HepG2 (cell line): ENCODE data around the gene HPS1. TPM values are rescaled to one million over a fixed set of nuclear protein-coding genes. Genes with fewer than 3 reads are reported as not detected.

Source experiments
- ATAC-seq: fragments of 200-7000 bp; cut with Tn5 transposase; 3 replicates; pipeline ENCODE4 v1.9.1; 2020; ENCODE audit warnings: mild to moderate bottlenecking, moderate library complexity
- BruUV-seq: library from RNA; stranded (reverse); fragments of 400-500 nt; replicated peaks from 2 replicates; lab custom pipeline; 2021; lab: Mats Ljungman, UMichigan
- CTCF ChIA-PET: fragments of 300-600 bp; formaldehyde crosslinking; extraction: SDS; loops from one replicate; lab custom pipeline; 2021; ENCODE audit warnings: low total read pairs, inconsistent platforms, low intra/inter-chr PET ratio; lab: Yijun Ruan, JAX
- POLR2A ChIA-PET: fragments of 350-600 bp; sonication (Branson Sonifier 250); formaldehyde crosslinking; loops from one replicate; lab custom pipeline; 2020; ENCODE audit warnings: antibody characterized with exemption, inconsistent platforms; lab: Yijun Ruan, JAX
- DNase-seq: peaks from one replicate; pipeline ENCODE4 v3.0.0-alpha.2; 2015; ENCODE audit warnings: low spot score
- FAIRE-seq: peaks from 3 replicates; lab custom pipeline; 2011; peaks lifted over from hg19 to GRCh38; lab: Jason Lieb, UNC
- H2AFZ ChIP-seq: one replicate; pipeline ENCODE4 v1.6.1; 2011; ENCODE audit warnings: low read length, inconsistent platforms
- H3K27ac ChIP-seq: fragments of 300-600 bp; 3 replicates; pipeline ENCODE4 v1.8.0; 2011; ENCODE audit warnings: mixed run types, mild to moderate bottlenecking, mixed read lengths, low read length, inconsistent platforms; ENCODE audit not compliant: insufficient read depth; ENCODE audit errors: extremely low read length
- H3K27me3 ChIP-seq, 2 experiments: fragments of 200-600 bp in 1 of 2; 2 replicates in 1 of 2; 3 replicates in 1 of 2; pipeline versions ENCODE4 v1.6.0 to v1.8.0; 2011; ENCODE audit warnings: low read length in 2 of 2, mild to moderate bottlenecking in 2 of 2, moderate library complexity in 2 of 2, inconsistent platforms in 1 of 2; ENCODE audit not compliant: insufficient read depth in 2 of 2, control insufficient read depth in 1 of 2
- H3K36me3 ChIP-seq, 2 experiments: fragments of 200-600 bp in 1 of 2; replicated peaks in 1 of 2; 2 replicates in 1 of 2; 3 replicates in 1 of 2; pipeline versions ENCODE4 v1.5.1 to v1.8.0; 2011; ENCODE audit warnings: low read length in 2 of 2, inconsistent platforms in 1 of 2; ENCODE audit not compliant: insufficient read depth in 2 of 2, control insufficient read depth in 1 of 2
- H3K4me1 ChIP-seq: 2 replicates; pipeline ENCODE4 v1.5.1; 2012; ENCODE audit warnings: low read length, inconsistent platforms; ENCODE audit not compliant: insufficient read depth
- H3K4me2 ChIP-seq: 2 replicates; pipeline ENCODE4 v1.6.0; 2011; ENCODE audit warnings: low read depth, low read length, inconsistent platforms
- H3K4me3 ChIP-seq, 3 experiments: fragments of 200-600 bp in 1 of 3; sonication (generic), shearing (Covaris generic) in 1 of 3; replicated peaks in 1 of 3; 2 replicates each; pipeline ENCODE4 v1.5.1; 2011 to 2016; ENCODE audit warnings: low read length in 3 of 3, inconsistent platforms in 2 of 3, low read depth in 2 of 3, mild to moderate bottlenecking in 2 of 3, control low read depth in 1 of 3, mixed read lengths in 1 of 3; ENCODE audit not compliant: insufficient read depth in 1 of 3
- H3K79me2 ChIP-seq: one replicate; pipeline ENCODE4 v1.6.1; 2011; ENCODE audit warnings: low read length, inconsistent platforms; ENCODE audit not compliant: insufficient read depth
- H3K9ac ChIP-seq: 2 replicates; pipeline ENCODE4 v1.6.0; 2011; ENCODE audit warnings: mild to moderate bottlenecking, low read depth, low read length, inconsistent platforms; ENCODE audit not compliant: insufficient read depth
- H3K9me3 ChIP-seq: 2 replicates; pipeline ENCODE4 v1.5.1; 2012; ENCODE audit warnings: mild to moderate bottlenecking, low read length
- H4K20me1 ChIP-seq: 2 replicates; pipeline ENCODE4 v1.6.0; 2011; ENCODE audit warnings: inconsistent platforms, mild to moderate bottlenecking, low read length, moderate library complexity; ENCODE audit not compliant: insufficient read depth
- ETV6 ChIP-seq: sonication (generic); formaldehyde crosslinking; conservative IDR thresholded peaks from 2 replicates; pipeline ENCODE4 v1.4.0; 2020; ENCODE audit warnings: missing genetic modification reagents
- MLLT10 ChIP-seq: sonication (generic); formaldehyde crosslinking; IDR thresholded peaks from 2 replicates; pipeline ENCODE4 v1.4.0; 2020; ENCODE audit warnings: missing genetic modification reagents
- NFKBIZ ChIP-seq: IDR thresholded peaks from 2 replicates; pipeline ENCODE4 v1.6.1; 2018; ENCODE audit warnings: missing genetic modification reagents, missing compliant biosample characterization
- ZFP37 ChIP-seq: sonication (generic); formaldehyde crosslinking; IDR thresholded peaks from 2 replicates; pipeline ENCODE4 v1.4.0; 2020; ENCODE audit warnings: missing genetic modification reagents, borderline replicate concordance
- ZKSCAN8 ChIP-seq: IDR thresholded peaks from 2 replicates; pipeline ENCODE4 v1.6.1; 2016; ENCODE audit warnings: borderline replicate concordance, missing genetic modification reagents, missing compliant biosample characterization
- ZNF557 ChIP-seq: sonication (generic); formaldehyde crosslinking; IDR thresholded peaks from 2 replicates; pipeline ENCODE4 v1.4.0; 2020; ENCODE audit warnings: missing genetic modification reagents
- WGBS: methylation state at CpG from one replicate; pipeline ENCODE4 v1.1.6; 2017; ENCODE audit warnings: low lambda C conversion rate; 5-methylcytosine and 5-hydroxymethylcytosine counted together
- in situ Hi-C: cut with HindIII; loops from 2 replicates; pipeline ENCODE4 v1.10.0; 2017; ENCODE audit warnings: low pct_unique_long_range_greater_than_20kb; ENCODE audit not compliant: extremely low pct_ligation_motif_present
- intact Hi-C: fragments of 100-400 bp; cut with micrococcal nuclease; formaldehyde crosslinking; loops from one replicate; pipeline ENCODE4 v1.10.0; 2022; ENCODE audit not compliant: unreplicated experiment
- polyA plus RNA-seq, 8 experiments: library from polyadenylated mRNA; depleted of rRNA in 3 of 8; stranded (reverse) in 7 of 8; unstranded in 1 of 8; fragments of >200 nt; fragmentation: Illumina TruSeq in 4 of 8; extraction: Trizol in 4 of 8; gene quantifications; 2 replicates each; pipeline versions ENCODE4 v1.2.1 to v1.2.3, GENCODE V29; 2011 to 2016; ENCODE audit warnings: low read depth in 4 of 8, missing spikeins in 1 of 8, mixed read lengths in 1 of 8; ENCODE audit not compliant: insufficient read depth in 1 of 8
- total RNA-seq, 5 experiments: library from RNA; depleted of rRNA; stranded (reverse); fragments of >200 nt; fragmentation: Illumina TruSeq; extraction: Trizol; gene quantifications; 2 replicates each; pipeline ENCODE4 v1.2.3, GENCODE V29; 2016; ENCODE audit warnings: low read depth in 1 of 5
- TF ChIP-seq, protein P1 (sequence below): sonication (generic); formaldehyde crosslinking; IDR thresholded peaks from 2 replicates; pipeline ENCODE4 v1.4.0; 2020; ENCODE audit warnings: missing genetic modification reagents
- TF ChIP-seq, protein P2 (sequence below): sonication (generic); formaldehyde crosslinking; IDR thresholded peaks from 2 replicates; pipeline ENCODE4 v1.8.0; 2022; ENCODE audit warnings: mild to moderate bottlenecking, missing genetic modification reagents; ENCODE audit not compliant: insufficient replicate concordance

The HPS1 gene
- total and polyA plus RNA-seq, 2 of the 13 experiments (the other 11 are each of a cell fraction or from before 2014, with no cell fraction given), result 24.6 to 25.8 TPM

DNA sequence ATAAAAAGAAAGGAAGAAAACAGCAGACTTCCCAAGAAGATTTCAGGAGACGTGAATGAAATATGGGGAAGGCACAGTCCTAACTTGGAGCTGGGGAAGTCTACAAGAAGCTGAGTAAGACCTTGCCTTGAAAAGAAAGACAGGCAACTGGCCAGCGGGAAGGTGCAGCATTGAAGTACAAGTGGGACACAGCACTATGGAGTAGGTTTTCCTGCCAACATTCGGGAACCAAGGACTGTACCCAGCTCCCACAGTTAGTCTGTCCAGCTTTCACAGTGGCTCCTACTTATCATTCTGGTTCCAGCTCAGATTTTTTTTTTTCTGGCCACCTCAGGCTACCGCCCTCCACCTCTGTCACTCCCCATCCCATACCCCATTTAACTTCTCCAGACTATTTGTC is 10.0 kb downstream of the HPS1 start:
- TF ChIP-seq ZNF557 (CRISPR knock-in tag) (no peak), MLLT10 (CRISPR knock-in tag) (no peak), ETV6 (CRISPR knock-in tag) (no peak), NFKBIZ (no peak), ZKSCAN8 (CRISPR knock-in tag) (no peak), ZFP37 (CRISPR knock-in tag) (no peak)
- TF ChIP-seq, protein P1, sequence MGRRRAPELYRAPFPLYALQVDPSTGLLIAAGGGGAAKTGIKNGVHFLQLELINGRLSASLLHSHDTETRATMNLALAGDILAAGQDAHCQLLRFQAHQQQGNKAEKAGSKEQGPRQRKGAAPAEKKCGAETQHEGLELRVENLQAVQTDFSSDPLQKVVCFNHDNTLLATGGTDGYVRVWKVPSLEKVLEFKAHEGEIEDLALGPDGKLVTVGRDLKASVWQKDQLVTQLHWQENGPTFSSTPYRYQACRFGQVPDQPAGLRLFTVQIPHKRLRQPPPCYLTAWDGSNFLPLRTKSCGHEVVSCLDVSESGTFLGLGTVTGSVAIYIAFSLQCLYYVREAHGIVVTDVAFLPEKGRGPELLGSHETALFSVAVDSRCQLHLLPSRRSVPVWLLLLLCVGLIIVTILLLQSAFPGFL (CRISPR knock-in tag), result no peak
- TF ChIP-seq, protein P2, sequence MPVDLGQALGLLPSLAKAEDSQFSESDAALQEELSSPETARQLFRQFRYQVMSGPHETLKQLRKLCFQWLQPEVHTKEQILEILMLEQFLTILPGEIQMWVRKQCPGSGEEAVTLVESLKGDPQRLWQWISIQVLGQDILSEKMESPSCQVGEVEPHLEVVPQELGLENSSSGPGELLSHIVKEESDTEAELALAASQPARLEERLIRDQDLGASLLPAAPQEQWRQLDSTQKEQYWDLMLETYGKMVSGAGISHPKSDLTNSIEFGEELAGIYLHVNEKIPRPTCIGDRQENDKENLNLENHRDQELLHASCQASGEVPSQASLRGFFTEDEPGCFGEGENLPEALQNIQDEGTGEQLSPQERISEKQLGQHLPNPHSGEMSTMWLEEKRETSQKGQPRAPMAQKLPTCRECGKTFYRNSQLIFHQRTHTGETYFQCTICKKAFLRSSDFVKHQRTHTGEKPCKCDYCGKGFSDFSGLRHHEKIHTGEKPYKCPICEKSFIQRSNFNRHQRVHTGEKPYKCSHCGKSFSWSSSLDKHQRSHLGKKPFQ (CRISPR knock-in tag), result no peak
- H3K4me2 ChIP-seq, result no peak overlapping the region
- H3K4me3 ChIP-seq, result no peak overlapping the region
- H3K4me1 ChIP-seq, result no peaks in the 10 kb centered on the region
- ChIA-PET CTCF (no interaction called here), POLR2A (no interaction called here)
- no peaks in the 10 kb centered on the region for H3K79me2 ChIP-seq
- H2AFZ ChIP-seq, result no peak overlapping the region
- no peak overlapping the region for H3K27ac ChIP-seq
- WGBS, result 95% methylated on average over 4 of the region's 4 CpGs
- no peak overlapping the region for H3K9ac ChIP-seq
- no TSS peak for BruUV-seq
- in situ Hi-C loops, result no loop called here
- DNase-seq (no peak), FAIRE-seq (no peak), ATAC-seq (no peak)
- H3K27me3 ChIP-seq, result no peaks in the 10 kb centered on the region
- intact Hi-C loops, result no loop called here
- H3K9me3 ChIP-seq, result no peaks in the 10 kb centered on the region
- peaks cover 15 to 64% of the 10 kb centered on the region in 2 experiments; a peak in 4 of 5 replicates for H3K36me3 ChIP-seq
- H4K20me1 ChIP-seq, result no peaks in the 10 kb centered on the region
